HepG2 (cell line): ENCODE data around the gene GPR6. TPM values are rescaled to one million over a fixed set of nuclear protein-coding genes. Genes with fewer than 3 reads are reported as not detected.

Experiments used
- ATAC-seq: fragments of 200-7000 bp; cut with Tn5 transposase; 3 replicates; pipeline ENCODE4 v1.9.1; 2020; ENCODE audit warnings: mild to moderate bottlenecking, moderate library complexity
- BruUV-seq: library from RNA; stranded (reverse); fragments of 400-500 nt; replicated peaks from 2 replicates; lab custom pipeline; 2021; lab: Mats Ljungman, UMichigan
- CTCF ChIA-PET: fragments of 300-600 bp; formaldehyde crosslinking; extraction: SDS; loops from one replicate; lab custom pipeline; 2021; ENCODE audit warnings: low total read pairs, inconsistent platforms, low intra/inter-chr PET ratio; lab: Yijun Ruan, JAX
- POLR2A ChIA-PET: fragments of 350-600 bp; sonication (Branson Sonifier 250); formaldehyde crosslinking; loops from one replicate; lab custom pipeline; 2020; ENCODE audit warnings: antibody characterized with exemption, inconsistent platforms; lab: Yijun Ruan, JAX
- DNase-seq: peaks from one replicate; pipeline ENCODE4 v3.0.0-alpha.2; 2015; ENCODE audit warnings: low spot score
- FAIRE-seq: peaks from 3 replicates; lab custom pipeline; 2011; peaks lifted over from hg19 to GRCh38; lab: Jason Lieb, UNC
- H2AFZ ChIP-seq: one replicate; pipeline ENCODE4 v1.6.1; 2011; ENCODE audit warnings: low read length, inconsistent platforms
- H3K27ac ChIP-seq: fragments of 300-600 bp; 3 replicates; pipeline ENCODE4 v1.8.0; 2011; ENCODE audit warnings: mixed run types, mild to moderate bottlenecking, mixed read lengths, low read length, inconsistent platforms; ENCODE audit not compliant: insufficient read depth; ENCODE audit errors: extremely low read length
- H3K27me3 ChIP-seq, 2 experiments: fragments of 200-600 bp in 1 of 2; 2 replicates in 1 of 2; 3 replicates in 1 of 2; pipeline versions ENCODE4 v1.6.0 to v1.8.0; 2011; ENCODE audit warnings: low read length in 2 of 2, mild to moderate bottlenecking in 2 of 2, moderate library complexity in 2 of 2, inconsistent platforms in 1 of 2; ENCODE audit not compliant: insufficient read depth in 2 of 2, control insufficient read depth in 1 of 2
- H3K36me3 ChIP-seq, 2 experiments: fragments of 200-600 bp in 1 of 2; replicated peaks in 1 of 2; 2 replicates in 1 of 2; 3 replicates in 1 of 2; pipeline versions ENCODE4 v1.5.1 to v1.8.0; 2011; ENCODE audit warnings: low read length in 2 of 2, inconsistent platforms in 1 of 2; ENCODE audit not compliant: insufficient read depth in 2 of 2, control insufficient read depth in 1 of 2
- H3K4me1 ChIP-seq: 2 replicates; pipeline ENCODE4 v1.5.1; 2012; ENCODE audit warnings: low read length, inconsistent platforms; ENCODE audit not compliant: insufficient read depth
- H3K4me2 ChIP-seq: 2 replicates; pipeline ENCODE4 v1.6.0; 2011; ENCODE audit warnings: low read depth, low read length, inconsistent platforms
- H3K4me3 ChIP-seq, 3 experiments: fragments of 200-600 bp in 1 of 3; sonication (generic), shearing (Covaris generic) in 1 of 3; replicated peaks in 1 of 3; 2 replicates each; pipeline ENCODE4 v1.5.1; 2011 to 2016; ENCODE audit warnings: low read length in 3 of 3, inconsistent platforms in 2 of 3, low read depth in 2 of 3, mild to moderate bottlenecking in 2 of 3, control low read depth in 1 of 3, mixed read lengths in 1 of 3; ENCODE audit not compliant: insufficient read depth in 1 of 3
- H3K79me2 ChIP-seq: one replicate; pipeline ENCODE4 v1.6.1; 2011; ENCODE audit warnings: low read length, inconsistent platforms; ENCODE audit not compliant: insufficient read depth
- H3K9ac ChIP-seq: 2 replicates; pipeline ENCODE4 v1.6.0; 2011; ENCODE audit warnings: mild to moderate bottlenecking, low read depth, low read length, inconsistent platforms; ENCODE audit not compliant: insufficient read depth
- H3K9me3 ChIP-seq: 2 replicates; pipeline ENCODE4 v1.5.1; 2012; ENCODE audit warnings: mild to moderate bottlenecking, low read length
- H4K20me1 ChIP-seq: 2 replicates; pipeline ENCODE4 v1.6.0; 2011; ENCODE audit warnings: inconsistent platforms, mild to moderate bottlenecking, low read length, moderate library complexity; ENCODE audit not compliant: insufficient read depth
- ARID5B ChIP-seq: IDR thresholded peaks from 2 replicates; pipeline ENCODE4 v1.4.0; 2020; ENCODE audit warnings: mild to moderate bottlenecking, missing genetic modification reagents
- CEBPB ChIP-seq: IDR thresholded peaks from 2 replicates; pipeline ENCODE4 v1.6.1; 2011; ENCODE audit warnings: low read depth, low read length, improper control_type of control experiment, borderline replicate concordance
- HOXA5 ChIP-seq: sonication (generic); formaldehyde crosslinking; IDR thresholded peaks from 2 replicates; pipeline ENCODE4 v1.4.0; 2020; ENCODE audit warnings: missing genetic modification reagents
- MAX ChIP-seq: IDR thresholded peaks from 2 replicates; pipeline ENCODE4 v1.6.1; 2012; ENCODE audit warnings: inconsistent platforms
- PREB ChIP-seq: sonication (generic); formaldehyde crosslinking; IDR thresholded peaks from 2 replicates; pipeline ENCODE4 v1.4.0; 2020; ENCODE audit warnings: missing genetic modification reagents
- ZNF260 ChIP-seq: sonication (generic); formaldehyde crosslinking; IDR thresholded peaks from 2 replicates; pipeline ENCODE4 v1.4.0; 2020; ENCODE audit warnings: missing genetic modification reagents, low read depth, mild to moderate bottlenecking, borderline replicate concordance
- WGBS: methylation state at CpG from one replicate; pipeline ENCODE4 v1.1.6; 2017; ENCODE audit warnings: low lambda C conversion rate; 5-methylcytosine and 5-hydroxymethylcytosine counted together
- in situ Hi-C: cut with HindIII; loops from 2 replicates; pipeline ENCODE4 v1.10.0; 2017; ENCODE audit warnings: low pct_unique_long_range_greater_than_20kb; ENCODE audit not compliant: extremely low pct_ligation_motif_present
- intact Hi-C: fragments of 100-400 bp; cut with micrococcal nuclease; formaldehyde crosslinking; loops from one replicate; pipeline ENCODE4 v1.10.0; 2022; ENCODE audit not compliant: unreplicated experiment
- polyA plus RNA-seq, 8 experiments: library from polyadenylated mRNA; depleted of rRNA in 3 of 8; stranded (reverse) in 7 of 8; unstranded in 1 of 8; fragments of >200 nt; fragmentation: Illumina TruSeq in 4 of 8; extraction: Trizol in 4 of 8; gene quantifications; 2 replicates each; pipeline versions ENCODE4 v1.2.1 to v1.2.3, GENCODE V29; 2011 to 2016; ENCODE audit warnings: low read depth in 4 of 8, missing spikeins in 1 of 8, mixed read lengths in 1 of 8; ENCODE audit not compliant: insufficient read depth in 1 of 8
- total RNA-seq, 5 experiments: library from RNA; depleted of rRNA; stranded (reverse); fragments of >200 nt; fragmentation: Illumina TruSeq; extraction: Trizol; gene quantifications; 2 replicates each; pipeline ENCODE4 v1.2.3, GENCODE V29; 2016; ENCODE audit warnings: low read depth in 1 of 5

Gene GPR6
- total and polyA plus RNA-seq, 2 of the 13 experiments (the other 11 are each of a cell fraction or from before 2014, with no cell fraction given) = not detected

GRCh38 chr6:109964949-109965348, 13.2 kb upstream of the GPR6 start (continued):
- TF ChIP-seq HOXA5 (CRISPR knock-in tag) (no peak), MAX (no peak), PREB (no peak), ZNF260 (CRISPR knock-in tag) (no peak)
- TF ChIP-seq, all 625 proteins: peak for 0

- TF ChIP-seq ARID5B (no peak), CEBPB (peak; percentile 29; the same call in 1 of the 2 replicates)
- no peak overlapping the region for H3K4me3 ChIP-seq
- no peaks in the 10 kb centered on the region for H3K79me2 ChIP-seq
- no peaks in the 10 kb centered on the region for H3K4me1 ChIP-seq
- ChIA-PET POLR2A (no interaction called here), CTCF (no interaction called here)
- 52% methylated on average over 1 of the region's 1 CpG for WGBS
- H3K27me3 ChIP-seq = peaks cover 1 to 5% of the 10 kb centered on the region in 2 experiments; a peak in 2 of 5 replicates
- intact Hi-C loops (no loop called here), in situ Hi-C loops (no loop called here)
- ATAC-seq (no peak), DNase-seq (no peak), FAIRE-seq (no peak)
- no TSS peak for BruUV-seq
- H2AFZ ChIP-seq = no peak overlapping the region
- H4K20me1 ChIP-seq = no peaks in the 10 kb centered on the region
- H3K9me3 ChIP-seq = no peaks in the 10 kb centered on the region
- H3K9ac ChIP-seq = no peak overlapping the region
- H3K36me3 ChIP-seq = no peaks in the 10 kb centered on the region
- H3K4me2 ChIP-seq = no peak overlapping the region
- H3K27ac ChIP-seq = no peak overlapping the region
These were observed 11.8 kb upstream of the GPR6 start for GRCh38 chr6:109966299-109966698.
